Neural cell (in vitro differentiated cells): ENCODE data around the gene GTF2F2. TPM values are rescaled to one million over a fixed set of nuclear protein-coding genes. Genes with fewer than 3 reads are reported as not detected.

ENCODE experiments used
- H2AFZ ChIP-seq: fragments of 200-600, 300-800 bp; sonication (generic), shearing (Covaris generic); 2 replicates; pipeline ENCODE4 v1.6.0; 2014; ENCODE audit warnings: low read depth, mild to moderate bottlenecking, antibody characterized with exemption, low read length, moderate library complexity
- H3F3A ChIP-seq: fragments of 200-600 bp; shearing (Covaris generic); 2 replicates; pipeline ENCODE4 v1.6.1; 2016; ENCODE audit warnings: mild to moderate bottlenecking, moderate library complexity, mixed read lengths, antibody characterized with exemption, low read length; ENCODE audit not compliant: insufficient read depth, poor library complexity, severe bottlenecking
- H3K27ac ChIP-seq: fragments of 200-600, 300-800 bp; sonication (generic), shearing (Covaris generic); 2 replicates; pipeline ENCODE4 v1.5.1; 2014; ENCODE audit warnings: mild to moderate bottlenecking, low read length, moderate library complexity
- H3K27me3 ChIP-seq: fragments of 300-800, 200-600 bp; sonication (generic), shearing (Covaris generic); 2 replicates; pipeline ENCODE4 v1.6.0; 2014; ENCODE audit warnings: mild to moderate bottlenecking, low read depth, low read length, moderate library complexity; ENCODE audit not compliant: insufficient read depth
- H3K36me3 ChIP-seq: fragments of 300-800, 200-600 bp; sonication (generic), shearing (Covaris generic); 2 replicates; pipeline ENCODE4 v1.5.1; 2014; ENCODE audit warnings: mild to moderate bottlenecking, antibody characterized with exemption, low read length, moderate library complexity; ENCODE audit not compliant: insufficient read depth
- H3K4me2 ChIP-seq: fragments of 300-800, 200-600 bp; sonication (generic), shearing (Covaris generic); 2 replicates; pipeline ENCODE4 v1.6.0; 2014; ENCODE audit warnings: mild to moderate bottlenecking, low read length
- H3K4me3 ChIP-seq: fragments of 300-800, 200-600 bp; sonication (generic), shearing (Covaris generic); 2 replicates; pipeline ENCODE4 v1.5.1; 2014; ENCODE audit warnings: mild to moderate bottlenecking, low read length, moderate library complexity
- H3K79me2 ChIP-seq: fragments of 200-600 bp; shearing (Covaris generic); replicated peaks from 2 replicates; pipeline ENCODE4 v1.6.0; 2014; ENCODE audit warnings: mild to moderate bottlenecking, low read length, moderate library complexity; ENCODE audit not compliant: insufficient read depth
- H3K9ac ChIP-seq: fragments of 300-800, 200-600 bp; sonication (generic), shearing (Covaris generic); 2 replicates; pipeline ENCODE4 v1.6.1; 2016; ENCODE audit warnings: mild to moderate bottlenecking, low read length, mixed read lengths
- H3K9me2 ChIP-seq: fragments of 200-600 bp; shearing (Covaris generic); 2 replicates; pipeline ENCODE4 v1.6.1; 2016; ENCODE audit warnings: mild to moderate bottlenecking, low read length, mixed read lengths; ENCODE audit not compliant: insufficient read depth
- H3K9me3 ChIP-seq: fragments of 200-600, 300-800 bp; sonication (generic), shearing (Covaris generic); 2 replicates; pipeline ENCODE4 v1.6.1; 2016; ENCODE audit warnings: mild to moderate bottlenecking, mixed run types, low read length, moderate library complexity, mixed read lengths
- H4K20me1 ChIP-seq: fragments of 200-600 bp; shearing (Covaris generic); 2 replicates; pipeline ENCODE4 v1.6.1; 2016; ENCODE audit warnings: mild to moderate bottlenecking, mixed run types; ENCODE audit not compliant: insufficient read depth
- EP300 ChIP-seq: fragments of 450-650 bp; conservative IDR thresholded peaks from 2 replicates; pipeline ENCODE4 v1.6.1; 2014; ENCODE audit warnings: antibody characterized with exemption, mild to moderate bottlenecking, moderate library complexity; ENCODE audit not compliant: poor library complexity, severe bottlenecking
- EZH2 ChIP-seq: fragments of 200-600, 300-800 bp; shearing (Covaris generic), sonication (generic); IDR thresholded peaks from 2 replicates; pipeline ENCODE4 v1.6.1; 2014; ENCODE audit warnings: antibody characterized with exemption, low read length, borderline replicate concordance, mild to moderate bottlenecking; ENCODE audit not compliant: insufficient read depth, poor library complexity, severe bottlenecking
- MXI1 ChIP-seq: fragments of 450-650 bp; conservative IDR thresholded peaks from 2 replicates; pipeline ENCODE4 v1.6.1; 2014; ENCODE audit warnings: antibody characterized with exemption, mild to moderate bottlenecking; ENCODE audit not compliant: poor library complexity, severe bottlenecking
- POLR2AphosphoS5 ChIP-seq: IDR thresholded peaks from 2 replicates; pipeline ENCODE4 v1.6.1; 2012
- RAD21 ChIP-seq: fragments of 450-650 bp; conservative IDR thresholded peaks from 2 replicates; pipeline ENCODE4 v1.6.1; 2014; ENCODE audit warnings: antibody characterized with exemption, mild to moderate bottlenecking, moderate library complexity
- SMC3 ChIP-seq: fragments of 450-650 bp; conservative IDR thresholded peaks from 2 replicates; pipeline ENCODE4 v1.6.1; 2014; ENCODE audit warnings: antibody characterized with exemption, mild to moderate bottlenecking, moderate library complexity; ENCODE audit not compliant: poor library complexity
- TAF1 ChIP-seq: IDR thresholded peaks from 2 replicates; pipeline ENCODE4 v1.6.1; 2012; ENCODE audit warnings: low read depth
- polyA plus RNA-seq: library from polyadenylated mRNA; depleted of rRNA; stranded (reverse); fragments of >200 nt; gene quantifications from 2 replicates; pipeline ENCODE4 v1.2.3, GENCODE V29; 2014
- TF ChIP-seq, protein P1 (sequence below): IDR thresholded peaks from 2 replicates; pipeline ENCODE4 v1.6.1; 2012; ENCODE audit warnings: borderline replicate concordance
- TF ChIP-seq, protein P2 (sequence below): fragments of 450-650 bp; IDR thresholded peaks from 2 replicates; pipeline ENCODE4 v1.5.1; 2014; ENCODE audit warnings: antibody characterized with exemption, mild to moderate bottlenecking, moderate library complexity; ENCODE audit not compliant: poor library complexity, severe bottlenecking

The GTF2F2 gene
- polyA plus RNA-seq, 1 donor from 2014 or later: 29.6 TPM

- no peak overlapping the region for H2AFZ ChIP-seq
- no peak overlapping the region for H3K4me3 ChIP-seq
- H3K27me3 ChIP-seq: no peaks in the 10 kb centered on the region
- no peaks in the 10 kb centered on the region for H3K79me2 ChIP-seq
- TF ChIP-seq, protein P1, sequence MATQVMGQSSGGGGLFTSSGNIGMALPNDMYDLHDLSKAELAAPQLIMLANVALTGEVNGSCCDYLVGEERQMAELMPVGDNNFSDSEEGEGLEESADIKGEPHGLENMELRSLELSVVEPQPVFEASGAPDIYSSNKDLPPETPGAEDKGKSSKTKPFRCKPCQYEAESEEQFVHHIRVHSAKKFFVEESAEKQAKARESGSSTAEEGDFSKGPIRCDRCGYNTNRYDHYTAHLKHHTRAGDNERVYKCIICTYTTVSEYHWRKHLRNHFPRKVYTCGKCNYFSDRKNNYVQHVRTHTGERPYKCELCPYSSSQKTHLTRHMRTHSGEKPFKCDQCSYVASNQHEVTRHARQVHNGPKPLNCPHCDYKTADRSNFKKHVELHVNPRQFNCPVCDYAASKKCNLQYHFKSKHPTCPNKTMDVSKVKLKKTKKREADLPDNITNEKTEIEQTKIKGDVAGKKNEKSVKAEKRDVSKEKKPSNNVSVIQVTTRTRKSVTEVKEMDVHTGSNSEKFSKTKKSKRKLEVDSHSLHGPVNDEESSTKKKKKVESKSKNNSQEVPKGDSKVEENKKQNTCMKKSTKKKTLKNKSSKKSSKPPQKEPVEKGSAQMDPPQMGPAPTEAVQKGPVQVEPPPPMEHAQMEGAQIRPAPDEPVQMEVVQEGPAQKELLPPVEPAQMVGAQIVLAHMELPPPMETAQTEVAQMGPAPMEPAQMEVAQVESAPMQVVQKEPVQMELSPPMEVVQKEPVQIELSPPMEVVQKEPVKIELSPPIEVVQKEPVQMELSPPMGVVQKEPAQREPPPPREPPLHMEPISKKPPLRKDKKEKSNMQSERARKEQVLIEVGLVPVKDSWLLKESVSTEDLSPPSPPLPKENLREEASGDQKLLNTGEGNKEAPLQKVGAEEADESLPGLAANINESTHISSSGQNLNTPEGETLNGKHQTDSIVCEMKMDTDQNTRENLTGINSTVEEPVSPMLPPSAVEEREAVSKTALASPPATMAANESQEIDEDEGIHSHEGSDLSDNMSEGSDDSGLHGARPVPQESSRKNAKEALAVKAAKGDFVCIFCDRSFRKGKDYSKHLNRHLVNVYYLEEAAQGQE: no peak
- no peaks in the 10 kb centered on the region for H3K36me3 ChIP-seq
- H3K9me2 ChIP-seq: no peaks in the 10 kb centered on the region
- H3K9me3 ChIP-seq: no peaks in the 10 kb centered on the region
- no peaks in the 10 kb centered on the region for H4K20me1 ChIP-seq
- H3K4me2 ChIP-seq: no peak overlapping the region
- H3F3A ChIP-seq: no peaks in the 10 kb centered on the region
- no peak overlapping the region for H3K27ac ChIP-seq
- H3K9ac ChIP-seq: no peak overlapping the region
These were observed 196.0 kb downstream of the GTF2F2 start for GRCh38 chr13:45316338-45316737.

GRCh38 chr13:45316996-45317395, 196.7 kb downstream of the GTF2F2 start:
- TF ChIP-seq RAD21 (no peak), EP300 (no peak), TAF1 (no peak), EZH2 (no peak), SMC3 (no peak), MXI1 (no peak), POLR2AphosphoS5 (no peak)
- TF ChIP-seq, protein P2, sequence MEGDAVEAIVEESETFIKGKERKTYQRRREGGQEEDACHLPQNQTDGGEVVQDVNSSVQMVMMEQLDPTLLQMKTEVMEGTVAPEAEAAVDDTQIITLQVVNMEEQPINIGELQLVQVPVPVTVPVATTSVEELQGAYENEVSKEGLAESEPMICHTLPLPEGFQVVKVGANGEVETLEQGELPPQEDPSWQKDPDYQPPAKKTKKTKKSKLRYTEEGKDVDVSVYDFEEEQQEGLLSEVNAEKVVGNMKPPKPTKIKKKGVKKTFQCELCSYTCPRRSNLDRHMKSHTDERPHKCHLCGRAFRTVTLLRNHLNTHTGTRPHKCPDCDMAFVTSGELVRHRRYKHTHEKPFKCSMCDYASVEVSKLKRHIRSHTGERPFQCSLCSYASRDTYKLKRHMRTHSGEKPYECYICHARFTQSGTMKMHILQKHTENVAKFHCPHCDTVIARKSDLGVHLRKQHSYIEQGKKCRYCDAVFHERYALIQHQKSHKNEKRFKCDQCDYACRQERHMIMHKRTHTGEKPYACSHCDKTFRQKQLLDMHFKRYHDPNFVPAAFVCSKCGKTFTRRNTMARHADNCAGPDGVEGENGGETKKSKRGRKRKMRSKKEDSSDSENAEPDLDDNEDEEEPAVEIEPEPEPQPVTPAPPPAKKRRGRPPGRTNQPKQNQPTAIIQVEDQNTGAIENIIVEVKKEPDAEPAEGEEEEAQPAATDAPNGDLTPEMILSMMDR: no peak
- TF ChIP-seq, protein P1: no peak

More at GRCh38 chr13:45316996-45317395, 196.7 kb downstream of the GTF2F2 start:
- Histone ChIP-seq H3K27ac (no peak overlapping the region), H3K9ac (no peak overlapping the region), H2AFZ (no peak overlapping the region), H4K20me1 (no peaks in the 10 kb centered on the region), H3K36me3 (no peaks in the 10 kb centered on the region), H3K9me3 (no peaks in the 10 kb centered on the region), H3K4me2 (no peak overlapping the region), H3F3A (no peaks in the 10 kb centered on the region), H3K79me2 (no peaks in the 10 kb centered on the region), H3K4me3 (no peak overlapping the region), H3K9me2 (no peaks in the 10 kb centered on the region), H3K27me3 (no peaks in the 10 kb centered on the region)
